ENCODE data around the gene RERG. TPM values are rescaled to one million over a fixed set of nuclear protein-coding genes. Genes with fewer than 3 reads are reported as not detected.

RERG gene
- total RNA-seq, 1 donor from 2014 or later, result 0.14 TPM

DNA sequence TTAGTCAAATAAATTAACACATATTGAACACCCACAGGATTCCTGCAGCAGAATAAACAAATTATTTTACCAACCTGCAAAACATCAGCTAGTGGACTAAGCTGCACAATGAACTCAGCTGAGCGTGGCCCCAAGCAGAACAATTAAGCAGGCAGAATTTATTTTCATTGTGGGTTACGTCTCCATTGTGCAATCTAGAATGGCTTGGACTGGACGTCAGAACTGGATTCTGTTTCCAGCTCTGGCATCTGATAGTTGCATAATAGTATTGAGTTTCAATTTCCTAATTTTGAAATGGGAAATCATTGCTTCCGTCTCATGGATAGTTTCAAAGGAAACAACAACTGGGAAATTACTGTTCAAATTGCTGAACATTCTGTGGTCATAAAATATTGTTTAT lies 35.5 kb upstream of the RERG start:
- Histone ChIP-seq H3K27ac (ENCODE audit: low read depth, low read length) (no peak overlapping the region), H3K36me3 (ENCODE audit: insufficient read depth, low read length) (no peaks in the 10 kb centered on the region), H3K9me3 (ENCODE audit: insufficient read depth, low read depth, low read length) (no peaks in the 10 kb centered on the region), H2AFZ (ENCODE audit: low read depth, low read length) (no peak overlapping the region), H3K9ac (ENCODE audit: low read length) (no peak overlapping the region), H3K4me1 (ENCODE audit: insufficient read depth, low read length) (no peaks in the 10 kb centered on the region), H4K20me1 (ENCODE audit: insufficient read depth, low read length) (no peaks in the 10 kb centered on the region), H3K79me2 (ENCODE audit: insufficient read depth, low read length) (no peaks in the 10 kb centered on the region), H3K27me3 (ENCODE audit: insufficient read depth, low read length) (peaks cover 2% of the 10 kb centered on the region), H3K4me2 (ENCODE audit: low read length) (no peak overlapping the region), H3K4me3 (ENCODE audit: insufficient read depth, low read depth, low read length) (no peak overlapping the region)
- Mint-ChIP-seq H3K9me3 (ENCODE audit: unreplicated experiment) (no peaks in the 10 kb centered on the region), H3K27ac (ENCODE audit: unreplicated experiment) (no peak overlapping the region), H3K4me1 (ENCODE audit: low read depth, unreplicated experiment) (no peaks in the 10 kb centered on the region), H3K36me3 (ENCODE audit: low read depth, unreplicated experiment) (no peaks in the 10 kb centered on the region), H3K4me3 (ENCODE audit: unreplicated experiment) (no peak overlapping the region), H3K27me3 (ENCODE audit: low read depth, unreplicated experiment) (peaks cover 11% of the 10 kb centered on the region)
- no peak for FAIRE-seq
- TF ChIP-seq EZH2 (IDR thresholded peaks at IDR 0.05; ENCODE audit: insufficient read depth, low read length), result no peak
- TF ChIP-seq, protein P1, sequence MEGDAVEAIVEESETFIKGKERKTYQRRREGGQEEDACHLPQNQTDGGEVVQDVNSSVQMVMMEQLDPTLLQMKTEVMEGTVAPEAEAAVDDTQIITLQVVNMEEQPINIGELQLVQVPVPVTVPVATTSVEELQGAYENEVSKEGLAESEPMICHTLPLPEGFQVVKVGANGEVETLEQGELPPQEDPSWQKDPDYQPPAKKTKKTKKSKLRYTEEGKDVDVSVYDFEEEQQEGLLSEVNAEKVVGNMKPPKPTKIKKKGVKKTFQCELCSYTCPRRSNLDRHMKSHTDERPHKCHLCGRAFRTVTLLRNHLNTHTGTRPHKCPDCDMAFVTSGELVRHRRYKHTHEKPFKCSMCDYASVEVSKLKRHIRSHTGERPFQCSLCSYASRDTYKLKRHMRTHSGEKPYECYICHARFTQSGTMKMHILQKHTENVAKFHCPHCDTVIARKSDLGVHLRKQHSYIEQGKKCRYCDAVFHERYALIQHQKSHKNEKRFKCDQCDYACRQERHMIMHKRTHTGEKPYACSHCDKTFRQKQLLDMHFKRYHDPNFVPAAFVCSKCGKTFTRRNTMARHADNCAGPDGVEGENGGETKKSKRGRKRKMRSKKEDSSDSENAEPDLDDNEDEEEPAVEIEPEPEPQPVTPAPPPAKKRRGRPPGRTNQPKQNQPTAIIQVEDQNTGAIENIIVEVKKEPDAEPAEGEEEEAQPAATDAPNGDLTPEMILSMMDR (IDR thresholded peaks at IDR 0.05; ENCODE audit: insufficient read depth, low read depth, low read length), result no peak
- DNase-seq (ENCODE audit: low read depth), result no peak

DNA sequence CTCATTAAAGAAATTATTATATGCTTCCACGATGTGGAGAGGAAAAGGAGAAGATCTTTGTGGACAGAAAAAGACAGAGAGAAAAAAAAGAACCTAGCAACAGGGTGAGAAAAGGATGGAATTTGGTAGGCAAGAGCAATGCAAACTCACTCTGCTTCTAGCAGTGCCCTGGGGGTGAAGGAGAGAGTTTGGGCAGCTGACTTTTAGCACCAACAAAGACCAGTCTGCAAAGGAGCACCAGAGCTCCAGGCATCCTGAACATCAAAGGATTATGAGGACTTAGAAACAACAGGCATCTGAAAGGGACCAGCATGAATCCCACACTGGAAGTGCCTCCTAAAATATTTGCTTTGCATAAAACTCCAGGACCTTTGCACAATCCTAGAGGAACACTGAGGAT lies 32.8 kb upstream of the RERG start:
- H3K36me3 Mint-ChIP-seq (ENCODE audit: low read depth, unreplicated experiment), result no peaks in the 10 kb centered on the region
- Histone ChIP-seq H4K20me1 (ENCODE audit: insufficient read depth, low read length) (no peaks in the 10 kb centered on the region), H3K4me1 (ENCODE audit: insufficient read depth, low read length) (no peaks in the 10 kb centered on the region), H3K9ac (ENCODE audit: low read length) (no peak overlapping the region), H3K4me3 (ENCODE audit: insufficient read depth, low read depth, low read length) (no peak overlapping the region), H3K27ac (ENCODE audit: low read depth, low read length) (no peak overlapping the region), H3K27me3 (ENCODE audit: insufficient read depth, low read length) (peaks cover 4% of the 10 kb centered on the region), H3K79me2 (ENCODE audit: insufficient read depth, low read length) (no peaks in the 10 kb centered on the region), H3K36me3 (ENCODE audit: insufficient read depth, low read length) (no peaks in the 10 kb centered on the region), H2AFZ (ENCODE audit: low read depth, low read length) (no peak overlapping the region), H3K9me3 (ENCODE audit: insufficient read depth, low read depth, low read length) (no peaks in the 10 kb centered on the region), H3K4me2 (ENCODE audit: low read length) (no peak overlapping the region)
- peaks cover 11% of the 10 kb centered on the region for H3K27me3 Mint-ChIP-seq (ENCODE audit: low read depth, unreplicated experiment)
- H3K27ac Mint-ChIP-seq (ENCODE audit: unreplicated experiment), result no peak overlapping the region
- DNase-seq (ENCODE audit: low read depth), result no peak
- H3K4me1 Mint-ChIP-seq (ENCODE audit: low read depth, unreplicated experiment), result no peaks in the 10 kb centered on the region
- H3K4me3 Mint-ChIP-seq (ENCODE audit: unreplicated experiment), result no peak overlapping the region
- no peaks in the 10 kb centered on the region for H3K9me3 Mint-ChIP-seq (ENCODE audit: unreplicated experiment)
- no peak for TF ChIP-seq EZH2 (IDR thresholded peaks at IDR 0.05; ENCODE audit: insufficient read depth, low read length)
- TF ChIP-seq, protein P1 (IDR thresholded peaks at IDR 0.05; ENCODE audit: insufficient read depth, low read depth, low read length), result no peak
- FAIRE-seq, result no peak

DNA sequence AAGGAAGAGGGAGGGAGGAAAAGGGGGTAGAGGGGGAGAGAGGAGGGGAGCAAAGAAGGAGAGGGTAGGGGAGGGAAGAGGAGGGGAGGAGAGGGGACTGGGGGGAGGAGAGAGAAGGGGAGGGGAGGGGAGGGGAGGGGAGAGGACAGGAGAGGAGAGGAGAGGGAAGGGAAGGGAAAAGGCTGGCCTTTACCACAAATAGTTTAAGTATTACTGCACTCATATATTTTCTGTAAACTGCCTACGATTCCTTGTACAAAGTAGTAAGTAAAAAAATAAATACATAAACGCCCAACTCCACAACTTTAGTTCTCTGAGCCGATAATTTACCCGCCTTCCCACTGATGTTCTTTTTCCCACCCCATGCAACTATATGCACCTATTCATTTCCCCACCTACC lies 23.7 kb upstream of the RERG start:
- FAIRE-seq, result no peak
- no peak overlapping the region for H3K27ac ChIP-seq (ENCODE audit: low read depth, low read length)
- Mint-ChIP-seq H3K4me1 (ENCODE audit: low read depth, unreplicated experiment) (no peaks in the 10 kb centered on the region), H3K36me3 (ENCODE audit: low read depth, unreplicated experiment) (no peaks in the 10 kb centered on the region), H3K27me3 (ENCODE audit: low read depth, unreplicated experiment) (peaks cover 25% of the 10 kb centered on the region), H3K9me3 (ENCODE audit: unreplicated experiment) (no peaks in the 10 kb centered on the region), H3K4me3 (ENCODE audit: unreplicated experiment) (no peak overlapping the region), H3K27ac (ENCODE audit: unreplicated experiment) (no peak overlapping the region)
- no peak for DNase-seq (ENCODE audit: low read depth)
- no peaks in the 10 kb centered on the region for H3K79me2 ChIP-seq (ENCODE audit: insufficient read depth, low read length)
- peaks cover 4% of the 10 kb centered on the region for H3K27me3 ChIP-seq (ENCODE audit: insufficient read depth, low read length)
- no peaks in the 10 kb centered on the region for H3K36me3 ChIP-seq (ENCODE audit: insufficient read depth, low read length)
- TF ChIP-seq, protein P1 (IDR thresholded peaks at IDR 0.05; ENCODE audit: insufficient read depth, low read depth, low read length), result no peak
- no peak for TF ChIP-seq EZH2 (IDR thresholded peaks at IDR 0.05; ENCODE audit: insufficient read depth, low read length)
- H3K4me1 ChIP-seq (ENCODE audit: insufficient read depth, low read length), result no peaks in the 10 kb centered on the region
- no peak overlapping the region for H3K4me3 ChIP-seq (ENCODE audit: insufficient read depth, low read depth, low read length)
- no peak overlapping the region for H3K9ac ChIP-seq (ENCODE audit: low read length)
- H4K20me1 ChIP-seq (ENCODE audit: insufficient read depth, low read length), result no peaks in the 10 kb centered on the region
- H2AFZ ChIP-seq (ENCODE audit: low read depth, low read length), result no peak overlapping the region
- no peaks in the 10 kb centered on the region for H3K9me3 ChIP-seq (ENCODE audit: insufficient read depth, low read depth, low read length)
- H3K4me2 ChIP-seq (ENCODE audit: low read length), result no peak overlapping the region

Measured in astrocyte (in vitro differentiated cells and primary cell).